Muscle of leg (tissue), 11 donors: ENCODE measurements around the gene KLHL13. TPM values are rescaled to one million over a fixed set of nuclear protein-coding genes. Genes with fewer than 3 reads are reported as not detected.
A peak's percentile ranks its signal among the peaks of the same experiment; 100 is the strongest.
"Not testable (repeated sequence)": the region's sequence is repeated elsewhere in the genome, so short reads cannot be mapped to it uniquely, and the experiment has no call there.

Source experiments
- DNase-seq: peaks from one replicate; pipeline ENCODE4 v3.0.0; 2013
- H3K27ac ChIP-seq: one replicate; pipeline ENCODE4 v1.5.1; 2013; ENCODE audit warnings: mild to moderate bottlenecking, low read length, control low read depth
- H3K27me3 ChIP-seq: one replicate; pipeline ENCODE4 v1.6.1; 2013; ENCODE audit warnings: low read length; ENCODE audit not compliant: control insufficient read depth, insufficient read depth
- H3K36me3 ChIP-seq: one replicate; pipeline ENCODE4 v1.6.1; 2013; ENCODE audit warnings: low read length; ENCODE audit not compliant: control insufficient read depth, insufficient read depth
- H3K4me1 ChIP-seq: one replicate; pipeline ENCODE4 v1.6.1; 2013; ENCODE audit warnings: low read length; ENCODE audit not compliant: control insufficient read depth, insufficient read depth
- H3K4me3 ChIP-seq: one replicate; pipeline ENCODE4 v1.5.1; 2013; ENCODE audit warnings: low read length, control low read depth
- H3K9me3 ChIP-seq: replicated peaks from 2 replicates; pipeline ENCODE4 v1.6.1; 2013; ENCODE audit warnings: low read depth, low read length; ENCODE audit not compliant: control insufficient read depth
- WGBS: methylation state at CpG from one replicate; pipeline ENCODE4 v1.1.5; 2013; ENCODE audit warnings: missing lambda C conversion rate; ENCODE audit not compliant: insufficient coverage; 5-methylcytosine and 5-hydroxymethylcytosine counted together
- polyA plus RNA-seq, 8 donors: library from polyadenylated mRNA; unstranded; fragments of 120-200 nt; gene quantifications; one replicate each; pipeline versions ENCODE4 v1.2.1 to v1.2.3, GENCODE V29; 2013; ENCODE audit warnings: inconsistent platforms in 1 of 8, low replicate concordance in 1 of 8; ENCODE audit not compliant: insufficient read length in 8 of 8, insufficient read depth in 1 of 8
- total RNA-seq: library from RNA; stranded (reverse); fragments of 120-200 nt; gene quantifications from one replicate; pipeline ENCODE4 v1.2.4, GENCODE V29; 2013

KLHL13 gene
- total and polyA plus RNA-seq, 9 donors = 44.5 to 70.1 (median 57.8) TPM

- peaks cover 2% of the 10 kb centered on the region for H3K27me3 ChIP-seq
- DNase-seq = no peak
- no peak overlapping the region for H3K27ac ChIP-seq
- H3K36me3 ChIP-seq = no peaks in the 10 kb centered on the region
- no peak overlapping the region for H3K4me3 ChIP-seq
- no CpG with 5 or more reads among the region's 3 CpGs for WGBS
- no peaks in the 10 kb centered on the region for H3K9me3 ChIP-seq
- no peaks in the 10 kb centered on the region for H3K4me1 ChIP-seq
Measured at GRCh38 chrX:118143578-118143977, 27.0 kb upstream of the KLHL13 start.

- Histone ChIP-seq H3K4me3 (no peak overlapping the region), H3K36me3 (no peaks in the 10 kb centered on the region), H3K9me3 (no peaks in the 10 kb centered on the region), H3K27ac (no peak overlapping the region), H3K4me1 (no peaks in the 10 kb centered on the region), H3K27me3 (peaks cover 8% of the 10 kb centered on the region)
- no peak for DNase-seq
- 71% methylated on average over 3 of the region's 3 CpGs for WGBS
Measured at GRCh38 chrX:118131336-118131735, 14.7 kb upstream of the KLHL13 start.

- Histone ChIP-seq H3K9me3 (no peaks in the 10 kb centered on the region), H3K4me3 (no peak overlapping the region), H3K36me3 (no peaks in the 10 kb centered on the region), H3K27ac (no peak overlapping the region), H3K4me1 (no peaks in the 10 kb centered on the region), H3K27me3 (peaks cover 8% of the 10 kb centered on the region)
- peak; percentile 74 for DNase-seq
Measured at GRCh38 chrX:118129681-118130080, 13.1 kb upstream of the KLHL13 start.

- Histone ChIP-seq H3K4me1 (no peaks in the 10 kb centered on the region), H3K4me3 (no peak overlapping the region), H3K27ac (no peak overlapping the region), H3K36me3 (no peaks in the 10 kb centered on the region), H3K27me3 (peaks cover 8% of the 10 kb centered on the region), H3K9me3 (no peaks in the 10 kb centered on the region)
- WGBS = 80% methylated on average over 17 of the region's 18 CpGs
- DNase-seq = no peak
Measured at GRCh38 chrX:118128724-118129123, 12.1 kb upstream of the KLHL13 start.

- no peaks in the 10 kb centered on the region for H3K4me1 ChIP-seq
- no peak overlapping the region for H3K4me3 ChIP-seq
- no peak for DNase-seq
- peaks cover 4% of the 10 kb centered on the region for H3K27me3 ChIP-seq
- no CpG with 5 or more reads among the region's 2 CpGs for WGBS
- H3K9me3 ChIP-seq = no peaks in the 10 kb centered on the region
- no peaks in the 10 kb centered on the region for H3K36me3 ChIP-seq
- no peak overlapping the region for H3K27ac ChIP-seq
Measured at GRCh38 chrX:118126286-118126685, 9.7 kb upstream of the KLHL13 start.

- H3K9me3 ChIP-seq, H3K4me3 ChIP-seq, H3K27ac ChIP-seq, H3K27me3 ChIP-seq, DNase-seq, H3K36me3 ChIP-seq, H3K4me1 ChIP-seq: not testable (repeated sequence)
- no CpG with 5 or more reads among the region's 4 CpGs for WGBS
Measured at GRCh38 chrX:118124243-118124642, 7.6 kb upstream of the KLHL13 start.

- peaks cover 2% of the 10 kb centered on the region for H3K4me1 ChIP-seq
- H3K36me3 ChIP-seq = no peaks in the 10 kb centered on the region
- H3K4me3 ChIP-seq = no peak overlapping the region
- H3K9me3 ChIP-seq = no peaks in the 10 kb centered on the region
- DNase-seq = peak; percentile 64
- peak overlapping the region; percentile 90 for H3K27ac ChIP-seq
- WGBS = no CpG with 5 or more reads among the region's 2 CpGs
- peaks cover 14% of the 10 kb centered on the region for H3K27me3 ChIP-seq
Measured at GRCh38 chrX:118117741-118118140, 1.1 kb upstream of the KLHL13 start.

- no peaks in the 10 kb centered on the region for H3K9me3 ChIP-seq
- 21% methylated on average over 48 of the region's 53 CpGs for WGBS
- peak overlapping the region; percentile 71 for H3K4me3 ChIP-seq
- peaks cover 2% of the 10 kb centered on the region for H3K4me1 ChIP-seq
- H3K27me3 ChIP-seq = peaks cover 14% of the 10 kb centered on the region
- peak; percentile 33 for DNase-seq
- H3K27ac ChIP-seq = peak overlapping the region; percentile 88
- H3K36me3 ChIP-seq = no peaks in the 10 kb centered on the region
Measured at GRCh38 chrX:118115953-118116712, 477 bp downstream of the KLHL13 start.

- WGBS = no CpG with 5 or more reads among the region's 2 CpGs
- Histone ChIP-seq H3K36me3 (no peaks in the 10 kb centered on the region), H3K4me3 (peak overlapping the region; percentile 71), H3K27me3 (peaks cover 14% of the 10 kb centered on the region), H3K27ac (peak overlapping the region; percentile 88), H3K4me1 (peaks cover 2% of the 10 kb centered on the region), H3K9me3 (no peaks in the 10 kb centered on the region)
- peak; percentile 22 for DNase-seq
Measured at GRCh38 chrX:118114971-118115370, 1.6 kb downstream of the KLHL13 start.

GRCh38 chrX:118109065-118109464, 7.5 kb downstream of the KLHL13 start:
- DNase-seq = no peak
- Histone ChIP-seq H3K4me3 (no peak overlapping the region), H3K36me3 (no peaks in the 10 kb centered on the region), H3K4me1 (no peaks in the 10 kb centered on the region), H3K9me3 (no peaks in the 10 kb centered on the region), H3K27ac (no peak overlapping the region), H3K27me3 (no peaks in the 10 kb centered on the region)
- 78% methylated on average over 1 of the region's 5 CpGs for WGBS

GRCh38 chrX:118108304-118108703, 8.3 kb downstream of the KLHL13 start:
- DNase-seq = peak; percentile 42
- H3K27me3 ChIP-seq = no peaks in the 10 kb centered on the region
- no peak overlapping the region for H3K27ac ChIP-seq
- H3K4me1 ChIP-seq = no peaks in the 10 kb centered on the region
- 17% methylated on average over 1 of the region's 1 CpG for WGBS
- no peaks in the 10 kb centered on the region for H3K9me3 ChIP-seq
- no peaks in the 10 kb centered on the region for H3K36me3 ChIP-seq
- no peak overlapping the region for H3K4me3 ChIP-seq
